HG02943 (cell line): ENCODE measurements around the gene LTBP1.
"Not testable (repeated sequence)": the region's sequence is repeated elsewhere in the genome, so short reads cannot be mapped to it uniquely, and the experiment has no call there.

Experiments
- ATAC-seq: cut with Tn5 transposase; IDR thresholded peaks from one replicate; pipeline ENCODE4 v1.9.1; 2021; ENCODE audit warnings: mild to moderate bottlenecking, low read depth, moderate library complexity; ENCODE audit not compliant: unreplicated experiment

The LTBP1 gene

GRCh38 chr2:33214436-33214835 is 267.7 kb downstream of the LTBP1 start:
- ATAC-seq: no peak

GRCh38 chr2:33214857-33215256 is 268.1 kb downstream of the LTBP1 start:
- ATAC-seq: no peak

- ATAC-seq: no peak
Observed at GRCh38 chr2:33215299-33215698, 268.5 kb downstream of the LTBP1 start.

GRCh38 chr2:33215983-33216382 is 269.2 kb downstream of the LTBP1 start:
- ATAC-seq: no peak

- ATAC-seq: no peak
Observed at GRCh38 chr2:33216508-33217182, 269.9 kb downstream of the LTBP1 start.

- ATAC-seq: no peak
Observed at GRCh38 chr2:33217406-33217805, 270.7 kb downstream of the LTBP1 start.

GRCh38 chr2:33219114-33219513 is 272.4 kb downstream of the LTBP1 start:
- ATAC-seq: no peak

- ATAC-seq: no peak
Observed at GRCh38 chr2:33219850-33220275, 273.1 kb downstream of the LTBP1 start.

GRCh38 chr2:33220533-33220932 is 273.8 kb downstream of the LTBP1 start:
- no peak for ATAC-seq

GRCh38 chr2:33221046-33221784 is 274.5 kb downstream of the LTBP1 start:
- no peak for ATAC-seq

GRCh38 chr2:33222309-33222708 is 275.6 kb downstream of the LTBP1 start:
- no peak for ATAC-seq

- ATAC-seq: no peak
Observed at GRCh38 chr2:33223856-33224255, 277.1 kb downstream of the LTBP1 start.

GRCh38 chr2:33225350-33225749 is 278.6 kb downstream of the LTBP1 start:
- ATAC-seq: no peak

GRCh38 chr2:33226546-33226945 is 279.8 kb downstream of the LTBP1 start:
- no peak for ATAC-seq

- no peak for ATAC-seq
Observed at GRCh38 chr2:33229646-33230045, 282.9 kb downstream of the LTBP1 start.

GRCh38 chr2:33230195-33230594 is 283.4 kb downstream of the LTBP1 start:
- ATAC-seq: no peak

- ATAC-seq: no peak
Observed at GRCh38 chr2:33230842-33231241, 284.1 kb downstream of the LTBP1 start.

GRCh38 chr2:33235559-33235958 is 288.8 kb downstream of the LTBP1 start:
- ATAC-seq: not testable (repeated sequence)

GRCh38 chr2:33236482-33237385 is 290.0 kb downstream of the LTBP1 start:
- ATAC-seq: no peak

- no peak for ATAC-seq
Observed at GRCh38 chr2:33238111-33238510, 291.4 kb downstream of the LTBP1 start.

GRCh38 chr2:33240178-33240577 is 293.4 kb downstream of the LTBP1 start:
- ATAC-seq: no peak
